Heart left ventricle (tissue), 13 donors: ENCODE measurements around the gene ARHGEF10L.

Experiments used
- CTCF ChIP-seq, 12 donors: fragments of 200-600 bp; sonication (generic) in 4 of 12; IDR thresholded peaks; one replicate each; pipeline versions ENCODE4 v1.5.0 to v1.8.0; 2018 to 2022; ENCODE audit warnings: antibody characterized with exemption in 12 of 12, mild to moderate bottlenecking in 5 of 12
- POLR2A ChIP-seq, 2 donors: fragments of 450-650 bp; IDR thresholded peaks; one replicate each; pipeline ENCODE4 v1.6.1; 2017; ENCODE audit warnings: antibody characterized with exemption in 2 of 2, mild to moderate bottlenecking in 2 of 2, moderate library complexity in 2 of 2
- donor health status: ischemic (EF 13 %, LVEDD 7.1; RV severe dilation, severe dysfunction).
- donor health status: DM: no; HTN: yes; CAD: no.
- donor health status: DM: no; HTN: no; CAD: no.
- donor health status: ischemic (EF 25% LVEDD 6.9; RV normal size, moderate dysfunction).
- donor health status: ischemic (EF 25% LVEDD 5.7; RV mildly dilated, moderate dysfunction).
- donor health status: ischemic (EF 35%, LVEDD 5.7; RV mildly dilated, moderate dysfunction).
- donor health status: nonischemic (EF 11% LVEDD 7.7; RV severe dilation, severe dysfunction).
- donor health status: DM: yes; HTN: yes; CAD: no.
- donor health status: PGD.
- donor health status: ischemic (EF 29% LVEDD 5.4; RV normal size, mild dysfunction).
- donor health status: nonischemic (EF 23%, LVEDD 6.1; RV moderate dilation, normal function).

DNA sequence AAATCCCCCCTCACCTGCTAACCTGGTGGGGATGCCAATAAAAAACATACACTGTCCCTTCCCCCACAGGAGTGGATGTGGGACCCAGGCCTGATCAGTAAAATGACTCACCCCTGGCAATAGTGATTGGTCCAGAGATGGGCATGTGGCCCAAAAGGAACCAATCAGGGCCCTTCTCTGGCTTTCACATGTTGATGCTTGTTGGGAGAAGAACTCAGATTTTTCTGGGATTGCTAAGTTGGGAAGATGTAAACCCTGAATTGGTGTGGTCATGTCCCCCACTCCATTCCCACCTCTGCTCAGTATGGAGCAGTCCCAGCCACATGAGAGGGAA is 172.0 kb downstream of the ARHGEF10L start:
- TF ChIP-seq CTCF (IDR thresholded peaks at IDR 0.05) (no peak), POLR2A (IDR thresholded peaks at IDR 0.05) (no peak)
